Caco-2 (cell line): Measurements from ENCODE around the gene ZBED4. TPM values are rescaled to one million over a fixed set of nuclear protein-coding genes. Genes with fewer than 3 reads are reported as not detected.

Experiments used
- BruUV-seq: library from RNA; stranded (reverse); fragments of 400-500 nt; replicated peaks from 2 replicates; lab custom pipeline; 2021; lab: Mats Ljungman, UMichigan
- CTCF ChIA-PET: fragments of 300-600 bp; sonication (Branson Sonifier 250); formaldehyde crosslinking; loops from one replicate; lab custom pipeline; 2022; ENCODE audit warnings: antibody characterized with exemption; lab: Charles Lee
- POLR2A ChIA-PET: fragments of 300-600 bp; sonication (Branson Sonifier 250); formaldehyde crosslinking; loops from one replicate; lab custom pipeline; 2022; ENCODE audit warnings: antibody characterized with exemption; lab: Charles Lee
- DNase-seq, 2 experiments: peaks; one replicate each; pipeline versions ENCODE4 v3.0.0 to v3.0.0-alpha.2; 2020 to 2022
- H3K27me3 ChIP-seq: replicated peaks from 2 replicates; pipeline ENCODE4 v1.6.0; 2011; ENCODE audit warnings: low read length; ENCODE audit not compliant: control insufficient read depth, insufficient read depth
- H3K36me3 ChIP-seq: 2 replicates; pipeline ENCODE4 v1.5.1; 2011; ENCODE audit warnings: low read length; ENCODE audit not compliant: control insufficient read depth, insufficient read depth
- H3K4me1 ChIP-seq: fragments of 250-450 bp; sonication (Bioruptor Pico); 2 replicates; pipeline ENCODE4 v1.5.1; 2020; ENCODE audit warnings: mild to moderate bottlenecking
- H3K4me3 ChIP-seq: 2 replicates; pipeline ENCODE4 v1.5.1; 2011; ENCODE audit warnings: low read depth, mild to moderate bottlenecking, control low read depth, low read length
- H3K9me3 ChIP-seq: fragments of 250-450 bp; sonication (Bioruptor Pico); 2 replicates; pipeline ENCODE4 v1.5.1; 2020; ENCODE audit warnings: mild to moderate bottlenecking, moderate library complexity
- H3K27ac Mint-ChIP-seq: one replicate; pipeline ENCODE4 v1.8.0; 2022; ENCODE audit warnings: mixed read lengths; ENCODE audit not compliant: unreplicated experiment
- H3K27me3 Mint-ChIP-seq: one replicate; pipeline ENCODE4 v1.8.0; 2022; ENCODE audit warnings: mixed read lengths; ENCODE audit not compliant: insufficient read depth, unreplicated experiment
- H3K36me3 Mint-ChIP-seq: one replicate; pipeline ENCODE4 v1.8.0; 2022; ENCODE audit warnings: mild to moderate bottlenecking, mixed read lengths; ENCODE audit not compliant: insufficient read depth, unreplicated experiment
- H3K4me1 Mint-ChIP-seq: one replicate; pipeline ENCODE4 v1.8.0; 2022; ENCODE audit warnings: low read depth, mixed read lengths; ENCODE audit not compliant: unreplicated experiment
- H3K4me3 Mint-ChIP-seq: one replicate; pipeline ENCODE4 v1.8.0; 2022; ENCODE audit warnings: mild to moderate bottlenecking, moderate library complexity, mixed read lengths; ENCODE audit not compliant: unreplicated experiment
- H3K9me3 Mint-ChIP-seq: one replicate; pipeline ENCODE4 v1.8.0; 2022; ENCODE audit warnings: mixed read lengths; ENCODE audit not compliant: unreplicated experiment
- intact Hi-C: fragments of 100-400 bp; cut with micrococcal nuclease; formaldehyde crosslinking; loops from one replicate; pipeline ENCODE4 v1.10.0; 2022; ENCODE audit not compliant: unreplicated experiment
- total RNA-seq: library from RNA; stranded (reverse); gene quantifications from 2 replicates; pipeline ENCODE4 v1.2.3, GENCODE V29; 2022
- TF ChIP-seq, protein P1 (sequence below), 2 experiments: fragments of 200-600 bp in 1 of 2; IDR thresholded peaks; 1 replicate in 1 of 2; 2 replicates in 1 of 2; pipeline versions ENCODE4 v1.5.1 to v1.8.0; 2011 to 2022; ENCODE audit warnings: antibody characterized with exemption in 1 of 2, control low read depth in 1 of 2, inconsistent platforms in 1 of 2, low read depth in 1 of 2, low read length in 1 of 2, mild to moderate bottlenecking in 1 of 2, moderate library complexity in 1 of 2; ENCODE audit not compliant: insufficient read depth in 1 of 2, severe bottlenecking in 1 of 2, unreplicated experiment in 1 of 2

Gene ZBED4
- total RNA-seq, 1 experiment from 2014 or later = 17.3 TPM

DNA sequence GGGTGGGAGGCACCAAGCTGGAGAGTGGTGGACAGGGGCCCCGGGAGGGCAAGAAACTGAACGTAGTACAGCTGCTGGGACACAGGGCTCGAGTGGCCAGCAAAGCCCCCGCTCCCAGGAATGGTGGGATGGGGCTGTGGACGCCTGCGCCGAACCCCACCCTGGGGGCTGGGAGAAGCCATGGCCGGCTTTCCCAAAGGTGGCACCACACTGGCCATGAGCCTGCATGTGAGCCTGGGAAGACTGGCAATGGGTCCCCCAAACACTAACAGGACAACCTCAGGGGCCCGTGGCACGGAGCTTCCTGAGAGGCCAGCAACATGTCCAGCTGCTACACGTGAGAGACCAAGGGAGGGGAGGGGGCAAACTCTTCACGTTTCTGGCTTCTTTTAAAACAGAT, 60.6 kb downstream of the ZBED4 start:
- ChIA-PET CTCF (no interaction called here), POLR2A (no interaction called here)
- Mint-ChIP-seq H3K4me3 (no peak overlapping the region), H3K9me3 (no peaks in the 10 kb centered on the region), H3K27me3 (no peaks in the 10 kb centered on the region), H3K4me1 (no peaks in the 10 kb centered on the region), H3K27ac (no peak overlapping the region), H3K36me3 (peaks cover 26% of the 10 kb centered on the region)
- Histone ChIP-seq H3K4me3 (no peak overlapping the region), H3K27me3 (no peaks in the 10 kb centered on the region), H3K4me1 (peaks cover 8% of the 10 kb centered on the region; the same call in 1 of the 2 replicates), H3K9me3 (no peaks in the 10 kb centered on the region), H3K36me3 (no peaks in the 10 kb centered on the region)
- TF ChIP-seq, protein P1, sequence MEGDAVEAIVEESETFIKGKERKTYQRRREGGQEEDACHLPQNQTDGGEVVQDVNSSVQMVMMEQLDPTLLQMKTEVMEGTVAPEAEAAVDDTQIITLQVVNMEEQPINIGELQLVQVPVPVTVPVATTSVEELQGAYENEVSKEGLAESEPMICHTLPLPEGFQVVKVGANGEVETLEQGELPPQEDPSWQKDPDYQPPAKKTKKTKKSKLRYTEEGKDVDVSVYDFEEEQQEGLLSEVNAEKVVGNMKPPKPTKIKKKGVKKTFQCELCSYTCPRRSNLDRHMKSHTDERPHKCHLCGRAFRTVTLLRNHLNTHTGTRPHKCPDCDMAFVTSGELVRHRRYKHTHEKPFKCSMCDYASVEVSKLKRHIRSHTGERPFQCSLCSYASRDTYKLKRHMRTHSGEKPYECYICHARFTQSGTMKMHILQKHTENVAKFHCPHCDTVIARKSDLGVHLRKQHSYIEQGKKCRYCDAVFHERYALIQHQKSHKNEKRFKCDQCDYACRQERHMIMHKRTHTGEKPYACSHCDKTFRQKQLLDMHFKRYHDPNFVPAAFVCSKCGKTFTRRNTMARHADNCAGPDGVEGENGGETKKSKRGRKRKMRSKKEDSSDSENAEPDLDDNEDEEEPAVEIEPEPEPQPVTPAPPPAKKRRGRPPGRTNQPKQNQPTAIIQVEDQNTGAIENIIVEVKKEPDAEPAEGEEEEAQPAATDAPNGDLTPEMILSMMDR (IDR thresholded peaks at IDR 0.05; ENCODE audit: insufficient read depth in 1 of 2, low read depth in 1 of 2, low read length in 1 of 2, severe bottlenecking in 1 of 2, unreplicated experiment in 1 of 2) = no peak
- no peak for DNase-seq
- intact Hi-C loops = no loop called here
- BruUV-seq = no TSS peak

DNA sequence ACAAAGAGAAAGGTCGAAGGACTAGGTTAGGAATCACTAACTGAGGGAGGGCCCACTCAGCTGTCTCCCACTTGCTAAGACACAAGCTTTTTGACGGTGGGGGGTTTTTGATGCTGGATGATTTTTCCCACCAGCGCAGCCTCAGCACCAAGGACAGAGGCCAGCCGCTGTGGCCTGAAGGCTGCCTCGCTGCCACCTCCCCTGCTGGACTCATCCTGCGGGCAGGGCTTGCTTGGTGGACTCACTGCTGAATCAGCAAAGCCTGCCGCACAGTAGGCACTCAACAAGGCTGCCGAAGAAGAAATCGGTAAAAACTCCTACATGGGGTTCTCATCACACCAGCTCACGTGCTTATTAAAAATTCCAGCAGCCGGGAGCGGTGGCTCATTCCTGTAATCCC, 62.0 kb downstream of the ZBED4 start:
- Mint-ChIP-seq H3K9me3 (no peaks in the 10 kb centered on the region), H3K27me3 (no peaks in the 10 kb centered on the region), H3K36me3 (peaks cover 30% of the 10 kb centered on the region), H3K4me1 (no peaks in the 10 kb centered on the region), H3K27ac (no peak overlapping the region), H3K4me3 (no peak overlapping the region)
- no peaks in the 10 kb centered on the region for H3K9me3 ChIP-seq
- BruUV-seq = no TSS peak
- H3K36me3 ChIP-seq = no peaks in the 10 kb centered on the region
- ChIA-PET CTCF (no interaction called here), POLR2A (no interaction called here)
- intact Hi-C loops = no loop called here
- H3K4me1 ChIP-seq = peaks cover 10% of the 10 kb centered on the region; the same call in 1 of the 2 replicates
- TF ChIP-seq, protein P1 (IDR thresholded peaks at IDR 0.05; ENCODE audit: insufficient read depth in 1 of 2, low read depth in 1 of 2, low read length in 1 of 2, severe bottlenecking in 1 of 2, unreplicated experiment in 1 of 2) = no peak
- DNase-seq = no peak
- H3K4me3 ChIP-seq = no peak overlapping the region
- no peaks in the 10 kb centered on the region for H3K27me3 ChIP-seq

- CTCF ChIA-PET = no interaction called here
- intact Hi-C loops = no loop called here
Observed at GRCh38 chr22:49916831-49917230, 63.2 kb downstream of the ZBED4 start.

More at GRCh38 chr22:49916831-49917230, 63.2 kb downstream of the ZBED4 start:
- TF ChIP-seq, protein P1 (IDR thresholded peaks at IDR 0.05; ENCODE audit: insufficient read depth in 1 of 2, low read depth in 1 of 2, low read length in 1 of 2, severe bottlenecking in 1 of 2, unreplicated experiment in 1 of 2) = no peak
- Histone ChIP-seq H3K4me3 (no peak overlapping the region), H3K36me3 (no peaks in the 10 kb centered on the region), H3K9me3 (no peaks in the 10 kb centered on the region), H3K27me3 (no peaks in the 10 kb centered on the region), H3K4me1 (peaks cover 10% of the 10 kb centered on the region; the same call in 1 of the 2 replicates)
- Mint-ChIP-seq H3K9me3 (no peaks in the 10 kb centered on the region), H3K27ac (no peak overlapping the region), H3K4me1 (no peaks in the 10 kb centered on the region), H3K4me3 (peak overlapping the region; percentile 71), H3K36me3 (peaks cover 30% of the 10 kb centered on the region), H3K27me3 (no peaks in the 10 kb centered on the region)
- POLR2A ChIA-PET = no interaction called here
- no peak for DNase-seq
- BruUV-seq = no TSS peak
